Keratinocyte (primary cell): ENCODE measurements around the gene TTYH2. TPM values are rescaled to one million over a fixed set of nuclear protein-coding genes. Genes with fewer than 3 reads are reported as not detected.

Experiments
- DNase-seq: peaks from one replicate; pipeline ENCODE4 v3.0.0-alpha.2; 2011; ENCODE audit warnings: low read depth, missing footprints, low spot score
- FAIRE-seq: peaks from 2 replicates; lab custom pipeline; 2011; peaks lifted over from hg19 to GRCh38; lab: Jason Lieb, UNC
- H2AFZ ChIP-seq: 2 replicates; pipeline ENCODE4 v1.6.0; 2012; ENCODE audit warnings: low read length, control low read depth, inconsistent platforms; ENCODE audit not compliant: control insufficient read depth
- H3K27ac ChIP-seq: 2 replicates; pipeline ENCODE4 v1.5.1; 2011; ENCODE audit warnings: low read length; ENCODE audit not compliant: control insufficient read depth, insufficient read depth
- H3K27me3 ChIP-seq: 3 replicates; pipeline ENCODE4 v1.6.0; 2011; ENCODE audit warnings: low read length; ENCODE audit not compliant: control insufficient read depth, insufficient read depth; ENCODE audit errors: extremely low read depth
- H3K36me3 ChIP-seq, 2 experiments: 2 replicates in 1 of 2; 3 replicates in 1 of 2; pipeline ENCODE4 v1.5.1; 2011; ENCODE audit warnings: low read length in 2 of 2, mild to moderate bottlenecking in 1 of 2; ENCODE audit not compliant: control insufficient read depth in 2 of 2, insufficient read depth in 2 of 2; ENCODE audit errors: extremely low read depth in 1 of 2
- H3K4me1 ChIP-seq: 3 replicates; pipeline ENCODE4 v1.5.1; 2011; ENCODE audit warnings: low read length; ENCODE audit not compliant: control insufficient read depth, insufficient read depth; ENCODE audit errors: extremely low read depth
- H3K4me2 ChIP-seq: 3 replicates; pipeline ENCODE4 v1.6.0; 2011; ENCODE audit warnings: low read depth, low read length; ENCODE audit not compliant: control insufficient read depth, insufficient read depth; ENCODE audit errors: extremely low read depth
- H3K4me3 ChIP-seq, 3 experiments: fragments of 200-600 bp in 1 of 3; sonication (generic) in 1 of 3; 2 replicates in 2 of 3; 3 replicates in 1 of 3; pipeline ENCODE4 v1.5.1; 2011 to 2016; ENCODE audit warnings: low read length in 3 of 3, mild to moderate bottlenecking in 3 of 3, control low read depth in 2 of 3, inconsistent platforms in 1 of 3, low read depth in 1 of 3, mixed read lengths in 1 of 3, mixed run types in 1 of 3, moderate library complexity in 1 of 3; ENCODE audit not compliant: control insufficient read depth in 2 of 3, insufficient read depth in 2 of 3; ENCODE audit errors: extremely low read depth in 1 of 3
- H3K79me2 ChIP-seq: 2 replicates; pipeline ENCODE4 v1.6.0; 2012; ENCODE audit warnings: low read length; ENCODE audit not compliant: control insufficient read depth, insufficient read depth
- H3K9ac ChIP-seq: 3 replicates; pipeline ENCODE4 v1.6.0; 2011; ENCODE audit warnings: low read length; ENCODE audit not compliant: control insufficient read depth, insufficient read depth; ENCODE audit errors: extremely low read depth
- H3K9me1 ChIP-seq: 3 replicates; pipeline ENCODE4 v1.6.0; 2011; ENCODE audit warnings: low read length; ENCODE audit not compliant: control insufficient read depth, insufficient read depth; ENCODE audit errors: extremely low read depth
- H3K9me3 ChIP-seq: 2 replicates; pipeline ENCODE4 v1.5.1; 2012; ENCODE audit warnings: low read depth, low read length; ENCODE audit not compliant: control insufficient read depth
- H4K20me1 ChIP-seq: 3 replicates; pipeline ENCODE4 v1.6.0; 2011; ENCODE audit warnings: low read length; ENCODE audit not compliant: control insufficient read depth, insufficient read depth; ENCODE audit errors: extremely low read depth
- CTCF ChIP-seq, 3 experiments: IDR thresholded peaks in 1 of 3; conservative IDR thresholded peaks in 1 of 3; optimal IDR thresholded peaks in 1 of 3; 2 replicates in 2 of 3; 3 replicates in 1 of 3; pipeline versions ENCODE3 to v1.5.1; 2011; ENCODE audit warnings: low read length in 3 of 3, mild to moderate bottlenecking in 3 of 3, moderate library complexity in 2 of 3, control low read depth in 1 of 3, inconsistent platforms in 1 of 3; ENCODE audit not compliant: insufficient read depth in 2 of 3; ENCODE audit errors: extremely low read depth in 1 of 3
- EZH2 ChIP-seq: IDR thresholded peaks from one replicate; pipeline ENCODE4 v1.6.1; 2012; ENCODE audit warnings: inconsistent platforms, mild to moderate bottlenecking, low read length, moderate library complexity
- dilution Hi-C: fragments of 300-500 bp; cut with MboI; formaldehyde crosslinking; loops from one replicate; pipeline ENCODE4 v1.7.0; 2020; ENCODE audit warnings: low sequenced_read_pairs; ENCODE audit not compliant: extremely low pct_ligation_motif_present
- polyA plus RNA-seq, 5 experiments: library from polyadenylated mRNA; depleted of rRNA in 3 of 5; stranded (reverse) in 3 of 5; stranded (forward) in 1 of 5; unstranded in 1 of 5; fragments of >200 nt; gene quantifications; 1 replicate in 1 of 5; 2 replicates in 3 of 5; 3 replicates in 1 of 5; pipeline versions ENCODE4 v1.2.1 to v1.2.3, GENCODE V29; 2011 to 2012; ENCODE audit warnings: missing spikeins in 2 of 5, low read depth in 1 of 5, low replicate concordance in 1 of 5

TTYH2 gene
- polyA plus RNA-seq, 1 donor (not counting 4 experiments of a cell fraction or from before 2014, with no cell fraction given): 3.7 TPM

GRCh38 chr17:74298778-74299177 is 85.4 kb downstream of the TTYH2 start:
- H3K36me3 ChIP-seq: no peaks in the 10 kb centered on the region
- TF ChIP-seq EZH2 (no peak), CTCF (optimal IDR thresholded peaks at IDR 0.05 in 1 of 3, IDR thresholded peaks at IDR 0.05 in 1 of 3, conservative IDR thresholded peaks at IDR 0.05 in 1 of 3; ENCODE audit: extremely low read depth in 1 of 3, insufficient read depth in 2 of 3, low read length in 3 of 3) (no peak)
- dilution Hi-C loops: no loop called here
- no peak for DNase-seq
- H2AFZ ChIP-seq: no peak overlapping the region
- no peak overlapping the region for H3K4me3 ChIP-seq
- no peaks in the 10 kb centered on the region for H3K9me1 ChIP-seq
- no peak overlapping the region for H3K9ac ChIP-seq
- no peaks in the 10 kb centered on the region for H3K79me2 ChIP-seq
- no peak for FAIRE-seq
- peaks cover 16% of the 10 kb centered on the region for H3K4me1 ChIP-seq
- H3K9me3 ChIP-seq: no peaks in the 10 kb centered on the region
- H3K27ac ChIP-seq: no peak overlapping the region
- H3K4me2 ChIP-seq: no peak overlapping the region
- H4K20me1 ChIP-seq: no peaks in the 10 kb centered on the region
- H3K27me3 ChIP-seq: no peaks in the 10 kb centered on the region

- dilution Hi-C loops: no loop called here
- no peak overlapping the region for H3K4me2 ChIP-seq
- H3K9me3 ChIP-seq: no peaks in the 10 kb centered on the region
- H3K27me3 ChIP-seq: no peaks in the 10 kb centered on the region
- no peak overlapping the region for H2AFZ ChIP-seq
- no peak overlapping the region for H3K4me3 ChIP-seq
- peaks cover 16% of the 10 kb centered on the region for H3K4me1 ChIP-seq
- H4K20me1 ChIP-seq: no peaks in the 10 kb centered on the region
- H3K36me3 ChIP-seq: no peaks in the 10 kb centered on the region
- no peaks in the 10 kb centered on the region for H3K9me1 ChIP-seq
- H3K79me2 ChIP-seq: no peaks in the 10 kb centered on the region
- TF ChIP-seq EZH2: no peak
- no peak for TF ChIP-seq CTCF (optimal IDR thresholded peaks at IDR 0.05 in 1 of 3, IDR thresholded peaks at IDR 0.05 in 1 of 3, conservative IDR thresholded peaks at IDR 0.05 in 1 of 3; ENCODE audit: extremely low read depth in 1 of 3, insufficient read depth in 2 of 3, low read length in 3 of 3)
- H3K9ac ChIP-seq: no peak overlapping the region
- DNase-seq (no peak), FAIRE-seq (no peak)
- no peak overlapping the region for H3K27ac ChIP-seq
Measured at GRCh38 chr17:74299226-74300009, 86.0 kb downstream of the TTYH2 start.
